CD14-positive monocyte (primary cell): ENCODE measurements around the gene GPR33. TPM values are rescaled to one million over a fixed set of nuclear protein-coding genes. Genes with fewer than 3 reads are reported as not detected.

Source experiments
- DNase-seq, 3 donors: peaks; one replicate each; pipeline ENCODE4 v3.0.0-alpha.2; 2011 to 2022
- H2AFZ ChIP-seq: 2 replicates; pipeline ENCODE4 v1.6.0; 2012; ENCODE audit warnings: mild to moderate bottlenecking, low read depth, low read length, inconsistent platforms; ENCODE audit not compliant: insufficient read depth, poor library complexity, severe bottlenecking
- H3K27ac ChIP-seq, 2 donors: 1 replicate in 1 of 2; 2 replicates in 1 of 2; pipeline ENCODE4 v1.5.1; 2012 to 2013; ENCODE audit warnings: low read length in 2 of 2, control low read depth in 1 of 2, inconsistent platforms in 1 of 2, low read depth in 1 of 2, mild to moderate bottlenecking in 1 of 2
- H3K27me3 ChIP-seq, 2 donors: one replicate each; pipeline versions ENCODE4 v1.6.0 to v1.6.1; 2011 to 2013; ENCODE audit warnings: low read length in 2 of 2; ENCODE audit not compliant: control insufficient read depth in 2 of 2, insufficient read depth in 2 of 2
- H3K36me3 ChIP-seq, 2 donors: replicated peaks in 1 of 2; 1 replicate in 1 of 2; 2 replicates in 1 of 2; pipeline versions ENCODE4 v1.5.1 to v1.6.1; 2012 to 2013; ENCODE audit warnings: low read length in 2 of 2, control low read depth in 1 of 2, inconsistent platforms in 1 of 2, mild to moderate bottlenecking in 1 of 2; ENCODE audit not compliant: insufficient read depth in 2 of 2, control insufficient read depth in 1 of 2
- H3K4me1 ChIP-seq, 2 donors: 1 replicate in 1 of 2; 2 replicates in 1 of 2; pipeline versions ENCODE4 v1.5.1 to v1.6.1; 2012 to 2013; ENCODE audit warnings: low read length in 2 of 2, control low read depth in 1 of 2, inconsistent platforms in 1 of 2, mild to moderate bottlenecking in 1 of 2, moderate library complexity in 1 of 2; ENCODE audit not compliant: insufficient read depth in 2 of 2, control insufficient read depth in 1 of 2
- H3K4me2 ChIP-seq: replicated peaks from 2 replicates; pipeline ENCODE3; 2012; ENCODE audit warnings: low read length, moderate library complexity, mild to moderate bottlenecking; ENCODE audit not compliant: poor library complexity, severe bottlenecking; ENCODE audit errors: extremely low read depth
- H3K4me3 ChIP-seq, 3 experiments: fragments of 200-600 bp in 1 of 3; sonication (generic) in 1 of 3; replicated peaks in 1 of 3; 1 replicate in 2 of 3; 2 replicates in 1 of 3; pipeline ENCODE4 v1.5.1; 2011 to 2013; ENCODE audit warnings: low read length in 3 of 3, mild to moderate bottlenecking in 3 of 3, control low read depth in 2 of 3, low read depth in 2 of 3, inconsistent platforms in 1 of 3, moderate library complexity in 1 of 3
- H3K79me2 ChIP-seq: 2 replicates; pipeline ENCODE4 v1.6.0; 2012; ENCODE audit warnings: mild to moderate bottlenecking, control low read depth, inconsistent platforms, low read length, moderate library complexity; ENCODE audit not compliant: insufficient read depth
- H3K9ac ChIP-seq: 2 replicates; pipeline ENCODE4 v1.6.0; 2017; ENCODE audit warnings: low read length, mild to moderate bottlenecking; ENCODE audit not compliant: insufficient read depth, poor library complexity, severe bottlenecking
- H3K9me3 ChIP-seq, 2 donors: replicated peaks in 1 of 2; 1 replicate in 1 of 2; 2 replicates in 1 of 2; pipeline versions ENCODE4 v1.5.1 to v1.6.1; 2012 to 2013; ENCODE audit warnings: low read length in 2 of 2, control low read depth in 1 of 2; ENCODE audit not compliant: control insufficient read depth in 1 of 2, insufficient read depth in 1 of 2
- H4K20me1 ChIP-seq: 2 replicates; pipeline ENCODE4 v1.6.0; 2012; ENCODE audit warnings: mild to moderate bottlenecking, low read length, control low read depth, moderate library complexity; ENCODE audit not compliant: insufficient read depth
- H3K27ac Mint-ChIP-seq, 7 donors: one replicate each; pipeline ENCODE4 v1.8.0; 2020; ENCODE audit warnings: mild to moderate bottlenecking in 7 of 7, mixed read lengths in 7 of 7, moderate library complexity in 6 of 7, inconsistent platforms in 2 of 7
- H3K27me3 Mint-ChIP-seq, 3 donors: one replicate each; pipeline ENCODE4 v1.8.0; 2021 to 2022; ENCODE audit warnings: low read depth in 3 of 3, mild to moderate bottlenecking in 3 of 3, mixed read lengths in 3 of 3, moderate library complexity in 3 of 3, inconsistent platforms in 1 of 3
- H3K36me3 Mint-ChIP-seq, 2 donors: one replicate each; pipeline ENCODE4 v1.8.0; 2020; ENCODE audit warnings: mixed read lengths in 2 of 2, inconsistent platforms in 1 of 2, mild to moderate bottlenecking in 1 of 2
- H3K4me1 Mint-ChIP-seq: one replicate; pipeline ENCODE4 v1.8.0; 2020; ENCODE audit warnings: mild to moderate bottlenecking, mixed read lengths
- H3K4me3 Mint-ChIP-seq, 2 donors: one replicate each; pipeline ENCODE4 v1.8.0; 2020; ENCODE audit warnings: mild to moderate bottlenecking in 2 of 2, mixed read lengths in 2 of 2, moderate library complexity in 1 of 2
- H3K9me3 Mint-ChIP-seq, 7 donors: one replicate each; pipeline ENCODE4 v1.8.0; 2020 to 2022; ENCODE audit warnings: mixed read lengths in 7 of 7, mild to moderate bottlenecking in 6 of 7, moderate library complexity in 6 of 7, inconsistent platforms in 2 of 7
- WGBS: methylation state at CpG from one replicate; pipeline ENCODE4 v1.1.5; 2013; ENCODE audit warnings: missing lambda C conversion rate; ENCODE audit not compliant: insufficient coverage; 5-methylcytosine and 5-hydroxymethylcytosine counted together
- intact Hi-C, 2 donors: fragments of 100-400 bp; cut with micrococcal nuclease; formaldehyde crosslinking; loops; one replicate each; pipeline versions ENCODE4 v1.15.0 to v1.15.1; 2023
- polyA plus RNA-seq, 3 donors: library from polyadenylated mRNA; depleted of rRNA in 1 of 3; unstranded in 2 of 3; stranded (reverse) in 1 of 3; fragments of 300-500 nt in 2 of 3; fragments of >200 nt in 1 of 3; fragmentation: Illumina TruSeq in 2 of 3; gene quantifications; 1 replicate in 2 of 3; 2 replicates in 1 of 3; pipeline ENCODE4 v1.2.3, GENCODE V29; 2012 to 2021
- TF ChIP-seq, protein P1 (sequence below): fragments of 200-600 bp; IDR thresholded peaks from one replicate; pipeline ENCODE4 v1.8.0; 2022; ENCODE audit warnings: antibody characterized with exemption, mild to moderate bottlenecking

Gene GPR33
- polyA plus RNA-seq, 3 donors, result 0.15 to 0.53 (median 0.28) TPM

DNA sequence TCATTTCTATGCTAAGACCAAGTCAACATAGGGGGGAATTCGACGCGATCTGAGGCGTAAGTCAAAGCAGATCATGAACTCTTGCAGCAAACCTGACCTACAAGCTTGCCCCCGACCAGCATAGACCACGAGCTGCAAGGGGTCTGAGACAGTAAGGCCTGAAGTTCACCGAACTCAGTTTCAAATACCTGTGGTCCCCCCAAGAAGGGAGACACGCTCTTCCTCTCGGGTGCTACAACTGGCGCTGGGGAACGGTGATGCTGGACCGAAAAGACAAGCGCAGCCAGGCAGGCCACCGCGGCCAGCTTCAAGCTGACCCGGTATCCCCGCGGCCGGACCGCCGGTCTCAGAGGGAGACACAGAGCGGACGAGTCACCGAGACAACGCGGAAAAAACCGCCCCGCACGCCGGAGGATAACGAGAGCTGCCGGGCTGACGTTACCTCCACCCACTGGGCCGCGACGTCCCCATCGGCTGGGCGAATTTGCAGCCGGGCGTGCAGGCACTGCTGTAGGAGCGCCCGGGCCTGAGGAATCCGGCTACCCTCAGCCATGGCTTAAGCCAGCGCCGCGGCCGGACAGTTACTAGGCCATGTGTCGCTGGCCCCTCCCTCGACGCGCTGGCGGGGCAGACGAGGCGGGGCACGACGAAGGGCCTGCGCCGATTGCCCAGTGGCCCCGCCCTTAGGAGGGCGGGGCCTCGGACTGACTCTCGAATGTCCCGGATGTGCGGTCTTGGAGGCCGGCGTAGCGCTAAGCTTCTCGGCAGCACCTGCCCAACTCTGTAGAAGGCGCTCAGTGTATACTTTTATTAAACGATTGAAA is 30.8 kb downstream of the GPR33 start, which contains the start of gene DTD2:
DTD2 (minus strand) TSS at position 666 of the 824 bp plus-strand sequence; CDS start at position 553, 113 bp downstream.
- Histone ChIP-seq H3K27me3 (peaks cover 0 to 2% of the 10 kb centered on the region in 2 donors), H3K79me2 (peaks cover 5% of the 10 kb centered on the region), H3K9ac (peak within 1 kb of the TSS; percentile 87), H3K27ac (peak within 1 kb of the TSS; percentile 65 to 91), H3K4me3 (peak within 1 kb of the TSS; percentile 46 to 88 (median 68)), H3K36me3 (peaks cover 5 to 13% of the 10 kb centered on the region in 2 donors), H3K4me1 (peaks cover 11 to 14% of the 10 kb centered on the region in 2 donors), H4K20me1 (no peaks in the 10 kb centered on the region), H2AFZ (peak within 1 kb of the TSS; percentile 97), H3K9me3 (no peaks in the 10 kb centered on the region), H3K4me2 (peak within 1 kb of the TSS; percentile 75)
- peaks cover 0 to 5% (median 0%) of the 10 kb centered on the region in 7 donors for H3K9me3 Mint-ChIP-seq
- peaks cover 28% of the 10 kb centered on the region for H3K4me1 Mint-ChIP-seq
- H3K4me3 Mint-ChIP-seq, result peak within 1 kb of the TSS; percentile 96 to 98
- DNase-seq, result peak; percentile 87 to 95 (median 89)
- peaks cover 7 to 10% of the 10 kb centered on the region in 2 donors for H3K36me3 Mint-ChIP-seq
- intact Hi-C loops, result no loop called here
- TF ChIP-seq, protein P1, sequence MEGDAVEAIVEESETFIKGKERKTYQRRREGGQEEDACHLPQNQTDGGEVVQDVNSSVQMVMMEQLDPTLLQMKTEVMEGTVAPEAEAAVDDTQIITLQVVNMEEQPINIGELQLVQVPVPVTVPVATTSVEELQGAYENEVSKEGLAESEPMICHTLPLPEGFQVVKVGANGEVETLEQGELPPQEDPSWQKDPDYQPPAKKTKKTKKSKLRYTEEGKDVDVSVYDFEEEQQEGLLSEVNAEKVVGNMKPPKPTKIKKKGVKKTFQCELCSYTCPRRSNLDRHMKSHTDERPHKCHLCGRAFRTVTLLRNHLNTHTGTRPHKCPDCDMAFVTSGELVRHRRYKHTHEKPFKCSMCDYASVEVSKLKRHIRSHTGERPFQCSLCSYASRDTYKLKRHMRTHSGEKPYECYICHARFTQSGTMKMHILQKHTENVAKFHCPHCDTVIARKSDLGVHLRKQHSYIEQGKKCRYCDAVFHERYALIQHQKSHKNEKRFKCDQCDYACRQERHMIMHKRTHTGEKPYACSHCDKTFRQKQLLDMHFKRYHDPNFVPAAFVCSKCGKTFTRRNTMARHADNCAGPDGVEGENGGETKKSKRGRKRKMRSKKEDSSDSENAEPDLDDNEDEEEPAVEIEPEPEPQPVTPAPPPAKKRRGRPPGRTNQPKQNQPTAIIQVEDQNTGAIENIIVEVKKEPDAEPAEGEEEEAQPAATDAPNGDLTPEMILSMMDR, result no peak
- peaks cover 2 to 3% (median 2%) of the 10 kb centered on the region in 3 donors for H3K27me3 Mint-ChIP-seq
- H3K27ac Mint-ChIP-seq, result peak within 1 kb of the TSS; percentile 90 to 96 (median 94)
- WGBS, result under 1% methylated on average over 64 of the region's 70 CpGs

DNA sequence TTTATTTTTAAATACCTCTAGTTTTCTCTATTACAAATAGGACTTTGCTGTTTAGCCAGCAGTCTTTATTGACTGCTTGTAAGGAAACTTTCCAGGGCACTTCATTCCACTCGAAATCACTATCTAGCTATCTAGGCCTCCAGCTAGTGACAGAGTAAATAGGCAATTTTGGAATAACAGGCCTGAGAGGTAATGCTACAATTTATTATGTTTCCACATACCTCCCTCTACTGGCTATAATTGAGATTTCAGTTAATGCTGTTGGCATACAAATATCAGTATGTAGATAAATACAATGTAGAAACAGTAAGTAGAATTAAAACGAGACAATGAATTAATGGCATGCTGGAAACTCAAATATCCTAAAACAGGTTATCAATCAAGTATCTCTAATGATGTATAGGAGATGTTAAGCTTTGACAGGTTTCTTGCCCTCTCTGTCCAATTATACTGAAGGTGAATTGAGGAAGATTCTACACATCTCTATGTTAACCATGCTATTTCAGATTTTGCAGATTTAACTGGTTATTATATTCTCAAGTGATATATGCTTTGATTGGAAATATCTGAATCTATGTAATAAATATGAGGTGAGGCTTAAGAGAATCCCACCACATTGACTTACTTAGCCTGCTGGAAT is 37.7 kb downstream of the GPR33 start:
- Histone ChIP-seq H3K27me3 (no peaks in the 10 kb centered on the region), H2AFZ (no peak overlapping the region), H3K4me2 (no peak overlapping the region), H3K36me3 (peaks cover 14 to 34% of the 10 kb centered on the region in 2 donors), H3K79me2 (no peaks in the 10 kb centered on the region), H3K9ac (no peak overlapping the region), H4K20me1 (no peaks in the 10 kb centered on the region), H3K4me1 (no peaks in the 10 kb centered on the region), H3K4me3 (no peak overlapping the region), H3K27ac (no peak overlapping the region), H3K9me3 (no peaks in the 10 kb centered on the region)
- no CpG with 5 or more reads among the region's 2 CpGs for WGBS
- TF ChIP-seq, protein P1, result peak; percentile 72
- Mint-ChIP-seq H3K4me1 (peaks cover 4% of the 10 kb centered on the region), H3K27me3 (no peaks in the 10 kb centered on the region), H3K9me3 (peaks cover 0 to under 1% (median 0%) of the 10 kb centered on the region in 7 donors), H3K36me3 (peaks cover 21 to 25% of the 10 kb centered on the region in 2 donors), H3K4me3 (no peak overlapping the region), H3K27ac (no peak overlapping the region)
- intact Hi-C loops, result no loop called here
- peak; percentile 10 to 26 (median 10) for DNase-seq
